Breast epithelium (tissue), 4 donors: ENCODE data around the gene SEPSECS. TPM values are rescaled to one million over a fixed set of nuclear protein-coding genes. Genes with fewer than 3 reads are reported as not detected.
"Not testable (repeated sequence)": the region's sequence is repeated elsewhere in the genome, so short reads cannot be mapped to it uniquely, and the experiment has no call there.

ENCODE experiments used
- DNase-seq, 2 donors: peaks; one replicate each; pipeline ENCODE4 v3.0.0-alpha.2; 2019; ENCODE audit warnings: low spot score in 2 of 2
- H3K27ac ChIP-seq, 2 donors: fragments of 200-600 bp; sonication (generic) in 1 of 2; one replicate each; pipeline ENCODE4 v1.5.1; 2016 to 2019; ENCODE audit warnings: mild to moderate bottlenecking in 1 of 2
- H3K27me3 ChIP-seq, 2 donors: fragments of 200-600 bp; sonication (generic) in 1 of 2; one replicate each; pipeline versions ENCODE4 v1.5.1 to v1.6.0; 2017 to 2019; ENCODE audit warnings: control low read depth in 1 of 2, mild to moderate bottlenecking in 1 of 2
- H3K36me3 ChIP-seq: fragments of 200-600 bp; one replicate; pipeline ENCODE4 v1.5.1; 2019
- H3K4me1 ChIP-seq, 2 donors: fragments of 200-600 bp; sonication (generic); one replicate each; pipeline ENCODE4 v1.5.1; 2016 to 2019; ENCODE audit warnings: control low read depth in 1 of 2
- H3K4me3 ChIP-seq, 3 donors: fragments of 200-600 bp; sonication (generic); 1 replicate in 2 of 3; 2 replicates in 1 of 3; pipeline ENCODE4 v1.5.1; 2016 to 2019; ENCODE audit warnings: mild to moderate bottlenecking in 3 of 3, moderate library complexity in 2 of 3
- H3K9me3 ChIP-seq, 2 donors: fragments of 200-600 bp; sonication (generic) in 1 of 2; one replicate each; pipeline ENCODE4 v1.5.1; 2016 to 2019; ENCODE audit warnings: control low read depth in 1 of 2
- POLR2A ChIP-seq: fragments of 450-650 bp; IDR thresholded peaks from one replicate; pipeline ENCODE4 v1.6.1; 2016; ENCODE audit warnings: antibody characterized with exemption, mild to moderate bottlenecking, moderate library complexity
- POLR2AphosphoS5 ChIP-seq, 3 donors: sonication (generic); formaldehyde crosslinking; IDR thresholded peaks; one replicate each; pipeline ENCODE4 v1.6.1; 2017; ENCODE audit warnings: antibody characterized with exemption in 3 of 3
- intact Hi-C: fragments of 100-400 bp; cut with DNase I; formaldehyde crosslinking; loops from one replicate; pipeline ENCODE4 v1.15.1; 2023; ENCODE audit warnings: low total_unique reads
- total RNA-seq, 3 donors: library from RNA; depleted of rRNA; stranded (reverse); fragments of >200 nt; gene quantifications; one replicate each; pipeline ENCODE4 v1.1.0, GENCODE V29; 2016
- TF ChIP-seq, protein P1 (sequence below), 3 donors: fragments of 450-650 bp; IDR thresholded peaks; one replicate each; pipeline ENCODE4 v1.5.1; 2016 to 2017; ENCODE audit warnings: antibody characterized with exemption in 3 of 3, mild to moderate bottlenecking in 3 of 3, moderate library complexity in 3 of 3

The SEPSECS gene
- total RNA-seq, 3 donors from 2014 or later: 8.8 to 18.7 (median 10.8) TPM

DNA sequence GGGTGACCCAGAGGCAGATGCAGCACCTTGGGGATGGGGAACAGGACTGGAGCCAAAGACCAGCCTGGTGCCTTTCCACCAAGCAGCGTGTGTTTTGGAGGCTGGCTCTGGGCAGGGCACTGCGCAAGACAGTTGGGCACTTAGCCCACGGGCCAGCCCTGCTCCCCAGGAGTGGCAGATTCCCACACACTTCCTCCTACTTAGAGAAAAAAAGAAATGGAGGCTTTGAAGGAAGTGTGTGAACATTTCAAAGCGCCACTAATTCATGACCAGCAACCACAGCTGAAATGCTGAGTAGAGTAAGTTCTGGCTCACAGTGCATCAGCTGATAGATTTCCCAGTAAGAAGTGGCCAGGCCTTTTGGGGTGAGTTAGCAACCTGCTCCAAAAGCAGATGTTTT is 74.6 kb downstream of the SEPSECS start:
- intact Hi-C loops: no loop called here
- H3K27ac ChIP-seq: no peak overlapping the region
- DNase-seq: no peak
- no peaks in the 10 kb centered on the region for H3K9me3 ChIP-seq
- TF ChIP-seq POLR2AphosphoS5 (IDR thresholded peaks at IDR 0.05) (no peak), POLR2A (no peak)
- TF ChIP-seq, protein P1, sequence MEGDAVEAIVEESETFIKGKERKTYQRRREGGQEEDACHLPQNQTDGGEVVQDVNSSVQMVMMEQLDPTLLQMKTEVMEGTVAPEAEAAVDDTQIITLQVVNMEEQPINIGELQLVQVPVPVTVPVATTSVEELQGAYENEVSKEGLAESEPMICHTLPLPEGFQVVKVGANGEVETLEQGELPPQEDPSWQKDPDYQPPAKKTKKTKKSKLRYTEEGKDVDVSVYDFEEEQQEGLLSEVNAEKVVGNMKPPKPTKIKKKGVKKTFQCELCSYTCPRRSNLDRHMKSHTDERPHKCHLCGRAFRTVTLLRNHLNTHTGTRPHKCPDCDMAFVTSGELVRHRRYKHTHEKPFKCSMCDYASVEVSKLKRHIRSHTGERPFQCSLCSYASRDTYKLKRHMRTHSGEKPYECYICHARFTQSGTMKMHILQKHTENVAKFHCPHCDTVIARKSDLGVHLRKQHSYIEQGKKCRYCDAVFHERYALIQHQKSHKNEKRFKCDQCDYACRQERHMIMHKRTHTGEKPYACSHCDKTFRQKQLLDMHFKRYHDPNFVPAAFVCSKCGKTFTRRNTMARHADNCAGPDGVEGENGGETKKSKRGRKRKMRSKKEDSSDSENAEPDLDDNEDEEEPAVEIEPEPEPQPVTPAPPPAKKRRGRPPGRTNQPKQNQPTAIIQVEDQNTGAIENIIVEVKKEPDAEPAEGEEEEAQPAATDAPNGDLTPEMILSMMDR (IDR thresholded peaks at IDR 0.05): no peak
- H3K4me1 ChIP-seq: no peaks in the 10 kb centered on the region
- no peak overlapping the region for H3K4me3 ChIP-seq
- H3K27me3 ChIP-seq: peaks cover 0 to 23% of the 10 kb centered on the region in 2 donors
- H3K36me3 ChIP-seq: no peaks in the 10 kb centered on the region

DNA sequence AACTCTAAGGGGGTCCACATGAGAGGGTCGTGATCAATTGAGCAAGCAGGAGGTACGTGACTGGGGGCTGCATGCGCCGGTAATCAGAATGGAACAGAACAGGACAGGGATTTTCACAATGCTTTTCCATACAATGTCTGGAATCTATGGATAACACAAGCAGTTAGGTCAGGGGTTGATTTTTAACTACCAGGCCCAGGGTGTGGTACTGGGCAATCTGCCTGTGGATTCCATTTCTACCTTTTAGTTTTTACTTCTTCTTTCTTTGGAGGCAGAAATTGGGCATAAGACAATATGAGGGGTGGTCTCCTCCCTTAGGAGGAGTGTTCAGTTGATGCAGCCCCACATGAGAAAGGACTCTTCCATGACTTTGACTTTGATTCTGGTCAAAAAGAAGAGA is 76.8 kb downstream of the SEPSECS start:
- H3K4me3 ChIP-seq, H3K4me1 ChIP-seq, intact Hi-C loops, H3K9me3 ChIP-seq, H3K36me3 ChIP-seq, H3K27ac ChIP-seq, DNase-seq: not testable (repeated sequence)
- peaks cover 0 to 12% of the 10 kb centered on the region in 2 donors for H3K27me3 ChIP-seq

DNA sequence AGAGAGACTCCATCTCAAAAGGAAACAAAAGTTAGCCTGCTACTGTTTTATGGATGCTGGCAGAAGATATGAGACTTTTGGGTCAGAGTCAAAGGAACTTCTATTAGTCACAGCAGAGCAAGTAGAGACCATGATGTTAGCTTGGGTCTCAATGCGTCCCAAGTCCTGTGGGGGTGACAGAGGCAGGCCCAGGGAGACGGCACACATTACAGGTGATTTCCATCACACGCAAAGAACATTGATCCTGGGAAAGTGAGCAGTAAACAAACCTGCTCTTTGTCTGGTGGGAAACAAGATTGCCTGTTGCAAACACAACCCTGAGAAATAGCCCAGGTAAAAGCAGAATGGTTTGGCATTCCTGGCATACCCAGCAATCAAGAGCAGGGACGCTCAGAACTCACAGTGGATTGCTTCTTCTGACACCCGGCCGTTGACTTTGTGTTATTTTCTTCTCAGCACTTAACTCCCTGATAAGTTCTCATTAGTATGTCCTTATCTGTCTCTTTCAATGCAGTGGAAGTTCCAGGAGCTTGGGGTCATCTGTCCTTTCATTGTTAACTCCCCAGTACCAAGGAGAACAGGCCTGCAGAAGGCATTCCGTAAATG is 78.3 kb downstream of the SEPSECS start:
- Histone ChIP-seq H3K9me3 (no peaks in the 10 kb centered on the region), H3K27ac (no peak overlapping the region), H3K4me1 (no peaks in the 10 kb centered on the region), H3K27me3 (no peaks in the 10 kb centered on the region), H3K4me3 (no peak overlapping the region), H3K36me3 (no peaks in the 10 kb centered on the region)
- no peak for DNase-seq
- intact Hi-C loops: no loop called here
- TF ChIP-seq POLR2AphosphoS5 (IDR thresholded peaks at IDR 0.05) (no peak), POLR2A (no peak)
- TF ChIP-seq, protein P1 (IDR thresholded peaks at IDR 0.05): no peak

DNA sequence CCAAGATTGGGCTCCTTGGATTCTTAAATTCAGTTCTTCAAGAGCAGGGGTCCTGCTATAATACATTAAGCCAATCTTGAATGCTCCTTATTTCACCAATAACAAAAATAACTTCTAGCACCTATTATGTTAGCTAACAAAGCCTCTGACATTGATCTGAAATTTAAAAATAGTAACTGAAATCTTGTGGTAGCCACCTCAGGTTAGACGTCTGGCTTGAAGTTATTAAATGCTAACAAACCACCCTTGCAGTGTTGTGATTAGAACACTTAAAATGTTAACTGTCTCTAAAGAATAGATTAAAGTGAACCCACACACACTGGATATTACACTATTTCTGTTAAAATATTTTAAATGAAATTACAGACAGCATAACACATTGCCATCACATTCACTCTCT is 79.7 kb downstream of the SEPSECS start:
- Histone ChIP-seq H3K9me3 (no peaks in the 10 kb centered on the region), H3K36me3 (no peaks in the 10 kb centered on the region), H3K4me3 (no peak overlapping the region), H3K27ac (no peak overlapping the region), H3K27me3 (no peaks in the 10 kb centered on the region), H3K4me1 (no peaks in the 10 kb centered on the region)
- no peak for DNase-seq
- TF ChIP-seq POLR2AphosphoS5 (IDR thresholded peaks at IDR 0.05) (no peak), POLR2A (no peak)
- TF ChIP-seq, protein P1 (IDR thresholded peaks at IDR 0.05): no peak
- intact Hi-C loops: no loop called here

DNA sequence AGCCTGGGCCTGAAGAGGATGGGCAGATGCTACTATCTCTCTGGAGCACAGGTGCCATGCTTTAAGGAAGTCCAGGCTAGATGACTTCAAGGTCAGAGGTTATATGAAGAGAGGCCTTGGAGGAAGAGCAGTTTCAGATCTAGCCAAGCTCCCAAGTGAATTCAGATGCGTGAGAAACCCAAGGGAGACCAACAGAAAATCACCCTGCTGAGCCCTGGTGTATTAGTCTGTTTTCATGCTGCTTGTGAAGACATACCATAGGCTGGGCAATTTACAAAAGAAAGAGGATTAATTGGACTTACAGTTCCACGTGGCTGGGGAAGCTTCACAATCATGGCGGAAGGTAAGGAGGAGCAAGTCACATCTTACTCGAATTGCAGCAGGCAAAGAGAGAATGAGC is 81.7 kb downstream of the SEPSECS start:
- Histone ChIP-seq H3K4me1 (no peaks in the 10 kb centered on the region), H3K27ac (no peak overlapping the region), H3K4me3 (no peak overlapping the region), H3K27me3 (no peaks in the 10 kb centered on the region), H3K9me3 (no peaks in the 10 kb centered on the region), H3K36me3 (no peaks in the 10 kb centered on the region)
- TF ChIP-seq POLR2A (no peak), POLR2AphosphoS5 (IDR thresholded peaks at IDR 0.05) (no peak)
- TF ChIP-seq, protein P1 (IDR thresholded peaks at IDR 0.05): no peak
- intact Hi-C loops: no loop called here
- no peak for DNase-seq
